WI38 (cell line): Measurements from ENCODE around the gene WDR17.
A peak's percentile ranks its signal among the peaks of the same experiment; 100 is the strongest.

Experiments
- H3K4me3 ChIP-seq: 2 replicates; pipeline ENCODE4 v1.5.1; 2011; ENCODE audit warnings: low read depth, mild to moderate bottlenecking, control low read depth, low read length
- TF ChIP-seq, protein P1 (sequence below): IDR thresholded peaks from 2 replicates; pipeline ENCODE4 v1.5.1; 2012; ENCODE audit warnings: low read depth, mild to moderate bottlenecking, control low read depth, low read length

WDR17 gene

DNA sequence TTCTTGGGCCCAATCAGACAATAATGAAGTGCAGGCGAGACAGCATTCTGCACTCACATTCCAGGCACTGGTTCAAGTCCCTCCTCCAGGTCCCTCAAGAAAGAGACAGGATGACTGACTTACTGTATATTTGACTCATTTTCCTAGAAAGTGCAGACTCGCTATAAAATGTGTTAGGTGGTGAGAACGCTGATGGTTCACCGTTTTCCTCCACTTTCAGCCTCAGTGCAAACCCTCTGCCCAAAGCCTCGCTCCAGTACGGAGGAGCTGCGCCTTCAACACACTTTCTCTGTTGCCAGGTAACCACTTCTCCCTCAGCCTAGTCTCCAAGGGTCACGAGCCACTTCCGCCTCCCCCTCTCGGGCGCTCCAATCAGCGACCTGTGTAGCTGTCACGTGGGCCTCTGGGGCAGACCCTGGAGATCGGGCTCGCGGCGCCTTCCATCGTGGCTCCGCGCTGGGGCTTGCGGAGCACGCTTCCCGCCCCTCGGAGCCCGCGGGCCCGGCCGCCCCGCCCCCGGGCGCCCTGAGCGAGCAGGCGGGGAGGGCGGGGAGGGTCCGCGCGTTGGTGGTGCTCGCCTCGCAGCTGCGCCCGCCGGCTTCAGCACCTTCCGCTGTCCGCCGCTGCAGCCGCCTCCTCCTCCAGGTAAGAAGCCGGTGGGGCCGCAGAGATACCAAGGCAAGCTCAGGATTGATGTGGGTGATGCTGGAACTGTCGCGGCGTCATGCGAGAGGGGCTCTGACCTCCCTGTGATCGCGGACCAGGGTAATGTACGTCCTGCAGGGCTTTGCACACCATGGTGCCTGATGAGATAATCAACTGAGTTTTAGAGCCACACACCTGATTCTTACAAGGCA is at the start of gene WDR17:
TSS of gene WDR17 (plus strand) at position 407 of the 857 bp plus-strand sequence. CDS start 45,740 bp downstream, outside the sequence.
- peak within 1 kb of the TSS; percentile 51 for H3K4me3 ChIP-seq
- TF ChIP-seq, protein P1, sequence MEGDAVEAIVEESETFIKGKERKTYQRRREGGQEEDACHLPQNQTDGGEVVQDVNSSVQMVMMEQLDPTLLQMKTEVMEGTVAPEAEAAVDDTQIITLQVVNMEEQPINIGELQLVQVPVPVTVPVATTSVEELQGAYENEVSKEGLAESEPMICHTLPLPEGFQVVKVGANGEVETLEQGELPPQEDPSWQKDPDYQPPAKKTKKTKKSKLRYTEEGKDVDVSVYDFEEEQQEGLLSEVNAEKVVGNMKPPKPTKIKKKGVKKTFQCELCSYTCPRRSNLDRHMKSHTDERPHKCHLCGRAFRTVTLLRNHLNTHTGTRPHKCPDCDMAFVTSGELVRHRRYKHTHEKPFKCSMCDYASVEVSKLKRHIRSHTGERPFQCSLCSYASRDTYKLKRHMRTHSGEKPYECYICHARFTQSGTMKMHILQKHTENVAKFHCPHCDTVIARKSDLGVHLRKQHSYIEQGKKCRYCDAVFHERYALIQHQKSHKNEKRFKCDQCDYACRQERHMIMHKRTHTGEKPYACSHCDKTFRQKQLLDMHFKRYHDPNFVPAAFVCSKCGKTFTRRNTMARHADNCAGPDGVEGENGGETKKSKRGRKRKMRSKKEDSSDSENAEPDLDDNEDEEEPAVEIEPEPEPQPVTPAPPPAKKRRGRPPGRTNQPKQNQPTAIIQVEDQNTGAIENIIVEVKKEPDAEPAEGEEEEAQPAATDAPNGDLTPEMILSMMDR, result no peak

DNA sequence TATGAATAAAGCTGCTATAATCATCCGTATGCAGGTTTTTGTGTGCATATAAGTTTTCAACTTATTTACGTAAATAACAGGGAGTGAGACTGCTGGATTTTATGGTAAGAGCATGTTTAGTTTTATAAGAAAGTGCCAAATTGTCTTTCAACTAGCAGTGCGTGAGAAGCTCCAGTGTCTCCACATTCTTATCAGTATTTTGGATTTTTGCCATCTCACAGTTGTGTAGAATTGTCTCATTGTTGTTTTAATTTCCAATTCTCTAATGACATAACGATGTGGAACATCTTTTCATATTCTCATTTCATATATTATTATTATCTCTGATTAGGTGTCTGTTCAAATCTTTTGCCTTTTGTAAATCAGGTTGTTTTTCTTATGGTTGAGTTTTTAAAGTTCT is 49.0 kb upstream of the WDR17 start:
- TF ChIP-seq, protein P1, result no peak
- no peak overlapping the region for H3K4me3 ChIP-seq

DNA sequence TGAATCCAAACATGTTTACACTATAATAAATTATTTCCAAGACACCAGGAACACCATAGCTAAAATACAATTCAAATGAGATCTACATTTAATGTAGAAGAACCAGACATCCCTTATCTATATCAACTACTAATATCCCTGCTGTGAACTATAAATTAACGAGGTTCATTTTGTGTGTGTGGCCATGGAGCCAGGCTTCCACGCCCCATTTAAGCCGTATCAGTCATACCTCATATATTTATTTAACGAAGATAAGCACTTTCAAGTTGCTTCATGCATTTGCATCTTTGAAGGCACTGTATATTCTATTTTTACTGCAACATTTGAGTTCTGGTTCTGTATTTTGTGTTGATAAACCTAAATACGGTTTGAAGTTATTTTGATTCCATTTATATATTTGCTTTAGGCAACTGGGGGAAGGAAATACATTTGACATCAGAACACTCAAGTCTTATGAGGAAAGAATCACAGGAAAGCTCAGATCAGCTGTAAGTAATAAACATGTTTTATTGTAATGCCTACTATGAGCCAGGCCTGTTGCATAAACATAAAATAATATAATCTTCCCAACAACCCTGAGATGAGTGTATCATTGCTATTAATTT is 45.1 kb upstream of the WDR17 start:
- TF ChIP-seq, protein P1, result no peak
- no peak overlapping the region for H3K4me3 ChIP-seq

DNA sequence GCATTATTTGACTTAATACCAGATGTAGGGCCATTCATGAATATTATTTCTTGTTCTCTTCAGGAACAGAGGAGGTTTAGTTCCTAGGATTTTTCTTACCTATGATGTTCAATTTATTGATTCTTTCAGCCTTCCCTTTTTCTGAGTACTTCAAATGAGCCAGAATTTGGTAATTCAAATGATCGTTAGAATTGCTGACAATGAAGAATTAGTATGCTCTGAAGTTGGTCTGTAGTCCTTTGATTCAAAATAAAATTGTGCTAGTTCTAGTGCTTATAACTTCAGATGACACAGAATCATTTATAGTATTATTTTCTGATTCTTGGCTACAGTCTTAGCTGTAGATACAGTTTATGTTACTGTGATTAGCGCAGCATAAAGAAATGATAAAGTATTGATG is 35.2 kb upstream of the WDR17 start:
- TF ChIP-seq, protein P1, result no peak
- H3K4me3 ChIP-seq, result no peak overlapping the region

DNA sequence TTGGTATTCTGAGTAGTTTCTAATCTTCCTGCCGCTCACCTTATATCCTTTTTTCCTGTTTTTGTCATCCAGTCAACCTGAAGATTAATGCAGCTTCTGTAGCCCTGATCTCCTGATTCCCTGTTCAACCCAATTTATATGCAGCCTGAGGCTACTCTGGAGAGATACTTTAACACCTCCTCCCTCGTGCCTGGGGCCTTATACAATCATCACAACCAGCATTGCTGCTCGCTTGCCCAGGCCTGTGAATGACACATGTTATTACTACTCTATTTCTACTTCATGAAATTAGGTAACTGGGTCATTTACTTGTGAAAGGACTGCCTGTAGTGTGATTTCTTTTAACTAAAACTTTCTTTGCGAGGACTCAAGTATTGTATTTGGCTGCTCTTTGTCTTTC is 33.7 kb upstream of the WDR17 start:
- TF ChIP-seq, protein P1, result no peak
- no peak overlapping the region for H3K4me3 ChIP-seq

DNA sequence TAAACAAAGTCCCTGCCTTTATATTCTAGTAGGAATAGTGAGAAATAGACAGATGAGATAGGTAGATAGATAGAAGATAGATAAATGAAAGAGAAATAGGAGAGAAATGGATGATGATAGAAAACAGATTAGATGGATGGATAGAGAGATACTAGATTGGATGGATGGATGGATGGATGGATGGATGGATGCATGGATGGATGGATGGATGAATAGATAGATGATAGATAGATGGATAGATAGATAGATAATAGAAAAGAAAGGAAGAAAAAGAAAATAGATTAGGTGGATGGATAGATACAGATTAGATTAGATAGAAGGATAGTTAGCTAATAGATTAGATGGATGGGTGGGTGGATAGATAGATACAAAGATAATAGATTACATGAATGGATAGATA is 33.2 kb upstream of the WDR17 start:
- TF ChIP-seq, protein P1, result no peak
- H3K4me3 ChIP-seq, result no peak overlapping the region

DNA sequence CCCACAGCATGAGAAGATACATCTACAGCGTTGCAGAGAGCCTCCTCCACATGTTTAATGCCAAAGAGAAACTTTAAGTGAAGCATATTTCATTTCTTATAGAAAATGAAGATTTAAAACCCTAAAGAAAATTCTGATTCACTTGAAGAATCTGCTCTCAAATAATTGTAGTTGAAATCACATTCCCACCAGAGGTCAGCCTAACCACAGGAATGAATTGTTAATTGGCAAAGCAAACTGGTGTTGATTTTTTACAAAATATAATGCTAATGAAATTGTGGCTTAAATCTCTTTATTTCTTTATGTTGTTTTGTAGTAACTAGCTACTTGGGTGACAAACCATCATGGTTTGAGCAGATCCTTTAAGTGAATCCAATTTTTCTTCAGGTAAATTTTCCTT is 31.1 kb upstream of the WDR17 start:
- H3K4me3 ChIP-seq, result no peak overlapping the region
- TF ChIP-seq, protein P1, result no peak
